ENCODE data around the gene ADPRS.

The ADPRS gene

DNA sequence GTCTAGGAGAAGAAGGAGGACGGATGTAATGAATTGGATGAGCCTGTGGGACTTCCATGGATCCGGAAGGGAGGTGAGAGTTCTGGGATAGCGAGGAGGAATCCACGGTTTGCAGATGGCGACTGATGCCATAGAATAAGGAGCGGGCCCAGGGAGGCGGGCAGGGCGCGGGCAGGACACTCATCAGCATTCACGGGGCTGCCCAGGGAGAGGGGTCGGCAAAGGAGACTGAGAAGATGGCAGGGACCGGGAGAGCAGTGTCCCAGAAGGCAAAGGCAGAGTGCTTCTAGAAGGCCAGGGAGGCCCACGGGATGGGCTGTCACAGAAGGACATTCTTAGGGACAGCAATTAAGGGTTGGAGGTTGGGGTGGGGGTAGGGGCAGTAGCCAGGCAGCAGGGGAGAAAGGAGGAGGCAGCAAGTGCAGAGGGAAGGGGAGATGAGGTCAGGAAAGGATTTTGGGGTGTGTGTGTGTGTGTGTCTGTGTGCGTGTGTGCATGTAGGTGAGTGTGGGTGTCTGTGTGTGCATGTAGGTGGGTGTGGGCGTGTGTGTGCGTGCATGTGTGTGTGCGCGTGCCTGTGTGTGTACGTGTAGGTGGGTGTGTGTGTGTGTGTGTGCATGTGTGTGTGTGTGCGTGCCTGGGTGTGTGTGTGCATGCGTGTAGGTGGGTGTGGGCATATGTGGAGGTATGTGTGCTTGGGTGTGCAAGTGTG lies 37.5 kb downstream of the ADPRS start:
- no peak for TF ChIP-seq ZNF274 (IDR thresholded peaks at IDR 0.05; ENCODE audit: low read depth, low read length)
- no peak overlapping the region for H3K4me3 ChIP-seq (ENCODE audit: low read length)

DNA sequence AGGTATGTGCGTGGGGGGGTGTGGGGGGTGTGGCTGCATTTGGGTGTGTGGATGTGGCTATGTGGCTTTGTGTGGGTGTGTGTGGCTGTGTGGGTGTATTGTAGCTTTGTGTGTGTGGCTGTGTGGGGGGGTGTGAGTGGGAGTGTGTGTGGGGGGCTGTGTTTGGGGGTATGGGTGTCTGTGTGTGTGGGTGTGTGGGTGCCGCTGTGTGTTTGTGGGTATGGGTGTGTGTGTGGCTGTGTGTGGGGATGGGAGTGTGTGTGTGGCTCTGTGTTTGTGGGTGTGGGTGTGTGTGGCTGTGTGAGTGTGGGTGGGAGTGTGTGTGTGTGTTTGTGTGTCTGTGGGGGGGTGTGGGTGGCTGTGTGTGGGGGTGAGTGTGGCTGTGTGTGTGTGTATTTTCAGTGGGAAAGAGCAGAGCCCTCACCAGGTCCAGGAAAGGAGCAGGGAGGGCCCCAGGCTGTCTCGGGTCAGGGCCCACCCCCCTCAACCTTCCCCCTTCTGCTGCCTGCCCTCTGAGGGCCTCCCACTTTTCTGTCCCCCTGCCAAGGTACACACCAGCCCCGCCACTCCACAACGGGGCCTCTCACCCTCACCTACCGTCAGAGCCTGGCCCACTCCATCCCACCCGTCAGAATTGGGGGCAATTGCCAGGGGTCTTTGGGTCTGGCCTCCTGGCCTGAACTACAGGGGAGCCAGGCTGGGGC lies 38.3 kb downstream of the ADPRS start:
- no peak overlapping the region for H3K4me3 ChIP-seq (ENCODE audit: low read length)
- TF ChIP-seq ZNF274 (IDR thresholded peaks at IDR 0.05; ENCODE audit: low read depth, low read length): no peak

DNA sequence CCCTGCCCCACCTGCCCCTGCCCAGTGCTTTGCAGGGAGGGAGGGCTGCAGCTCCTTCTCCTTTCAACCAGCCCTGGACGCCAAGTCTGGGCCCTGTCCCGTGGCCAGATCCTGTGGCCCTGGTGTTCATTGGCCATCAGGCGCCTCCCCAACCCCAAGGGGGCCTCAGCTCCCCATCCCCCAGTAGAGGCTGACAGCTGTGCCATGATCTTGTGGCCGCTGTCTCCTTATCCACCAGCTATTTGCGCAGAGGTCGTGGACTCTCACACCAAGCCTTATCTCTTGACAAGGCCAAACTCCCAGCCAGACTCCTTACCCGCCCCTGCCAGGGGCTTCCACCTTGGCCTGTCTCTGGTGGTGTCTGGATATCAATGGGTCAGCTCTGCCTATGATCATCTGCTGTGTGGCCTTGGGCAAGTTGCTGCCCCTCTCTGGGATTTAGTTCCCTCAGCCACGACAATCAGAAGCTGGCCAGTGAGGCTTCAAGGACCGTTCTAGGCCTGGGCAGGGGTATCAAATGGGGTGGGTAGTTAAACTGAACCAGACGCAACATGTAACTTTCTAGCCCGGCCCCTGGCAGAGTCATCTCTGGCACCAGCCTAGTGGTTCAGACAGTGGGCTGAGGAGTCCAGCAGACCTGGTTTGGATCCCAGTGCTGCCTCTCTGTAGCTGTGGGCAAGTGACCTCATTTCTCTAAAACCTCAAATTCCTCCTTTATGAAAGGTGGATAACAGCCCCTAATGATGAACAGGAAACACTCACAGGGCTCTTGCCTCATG lies 39.6 kb downstream of the ADPRS start:
- TF ChIP-seq ZNF274 (IDR thresholded peaks at IDR 0.05; ENCODE audit: low read depth, low read length): no peak
- H3K4me3 ChIP-seq (ENCODE audit: low read length): no peak overlapping the region

DNA sequence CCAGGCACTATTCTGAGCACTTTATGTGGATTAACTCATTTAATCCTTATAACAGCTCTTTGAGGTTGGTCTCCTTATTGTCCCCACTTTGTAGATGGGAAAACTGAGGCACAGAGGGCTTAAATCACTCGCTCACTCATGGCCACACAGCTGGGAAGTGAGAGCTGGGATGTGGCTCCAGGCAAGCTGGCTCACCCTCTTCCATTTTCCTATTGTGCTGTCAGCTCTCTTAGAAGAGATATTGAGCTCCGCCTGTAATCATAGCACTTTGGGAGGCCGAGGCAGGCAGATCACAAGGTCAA lies 40.2 kb downstream of the ADPRS start:
- no peak for TF ChIP-seq ZNF274 (IDR thresholded peaks at IDR 0.05; ENCODE audit: low read depth, low read length)
- no peak overlapping the region for H3K4me3 ChIP-seq (ENCODE audit: low read length)

DNA sequence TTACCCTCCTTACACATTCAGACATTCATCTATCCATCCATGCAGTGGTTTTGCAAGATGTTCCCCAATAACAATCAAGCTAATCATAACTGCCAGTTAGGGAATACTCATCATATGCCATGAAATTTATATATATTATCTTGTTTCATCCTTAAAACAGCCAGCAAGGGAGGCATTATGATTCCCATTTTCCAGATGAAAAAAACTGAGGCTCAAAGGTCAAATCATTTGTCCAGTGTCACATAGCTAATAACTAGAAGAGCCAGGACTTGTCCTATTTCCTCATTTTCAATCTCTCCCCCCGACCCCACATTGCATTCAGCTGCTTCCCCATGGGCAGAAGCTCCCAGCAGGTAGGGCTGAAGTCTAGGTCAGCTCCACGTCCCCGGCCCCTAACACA lies 43.3 kb downstream of the ADPRS start:
- no peak overlapping the region for H3K4me3 ChIP-seq (ENCODE audit: low read length)
- no peak for TF ChIP-seq ZNF274 (IDR thresholded peaks at IDR 0.05; ENCODE audit: low read depth, low read length)

DNA sequence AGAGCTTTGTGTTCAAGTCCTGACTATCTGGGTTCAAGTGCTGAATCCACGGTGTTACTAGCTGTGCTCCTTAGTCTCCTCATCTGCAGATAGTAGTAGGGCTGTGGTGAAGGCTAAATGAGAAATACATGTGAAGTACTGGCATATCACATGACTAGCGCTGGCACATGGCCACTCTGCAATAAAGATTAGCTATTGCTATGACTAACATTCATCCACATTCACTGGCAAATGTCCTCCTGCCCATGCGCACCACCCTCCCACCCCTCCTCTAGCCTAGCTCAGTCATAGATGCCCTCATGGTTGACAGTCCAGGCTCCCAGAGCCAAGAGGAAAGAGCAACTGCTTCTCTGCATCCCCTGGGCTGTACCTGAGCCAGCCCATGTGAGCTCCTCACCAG lies 44.8 kb downstream of the ADPRS start:
- no peak for TF ChIP-seq ZNF274 (IDR thresholded peaks at IDR 0.05; ENCODE audit: low read depth, low read length)
- no peak overlapping the region for H3K4me3 ChIP-seq (ENCODE audit: low read length)

DNA sequence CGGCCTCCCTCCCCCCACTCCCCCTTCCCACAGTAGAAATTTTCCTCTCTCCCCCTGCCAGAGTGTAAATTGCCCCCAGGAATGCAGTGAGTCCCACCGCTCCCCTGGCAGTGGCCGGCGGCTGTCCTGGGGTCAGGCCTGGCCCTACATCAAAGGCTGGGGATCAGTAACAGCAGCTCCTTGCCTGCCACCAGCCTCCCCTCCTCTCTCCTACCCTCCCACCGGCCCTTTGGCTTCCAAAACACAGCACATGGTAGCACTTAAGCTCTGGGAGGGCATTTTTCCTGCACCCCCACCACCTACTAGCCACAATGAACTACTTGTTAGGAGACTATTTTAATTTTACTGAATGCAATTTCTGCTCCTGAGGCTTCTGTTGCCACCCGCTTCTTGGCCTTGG lies 45.3 kb downstream of the ADPRS start:
- TF ChIP-seq ZNF274 (IDR thresholded peaks at IDR 0.05; ENCODE audit: low read depth, low read length): no peak
- H3K4me3 ChIP-seq (ENCODE audit: low read length): no peak overlapping the region

DNA sequence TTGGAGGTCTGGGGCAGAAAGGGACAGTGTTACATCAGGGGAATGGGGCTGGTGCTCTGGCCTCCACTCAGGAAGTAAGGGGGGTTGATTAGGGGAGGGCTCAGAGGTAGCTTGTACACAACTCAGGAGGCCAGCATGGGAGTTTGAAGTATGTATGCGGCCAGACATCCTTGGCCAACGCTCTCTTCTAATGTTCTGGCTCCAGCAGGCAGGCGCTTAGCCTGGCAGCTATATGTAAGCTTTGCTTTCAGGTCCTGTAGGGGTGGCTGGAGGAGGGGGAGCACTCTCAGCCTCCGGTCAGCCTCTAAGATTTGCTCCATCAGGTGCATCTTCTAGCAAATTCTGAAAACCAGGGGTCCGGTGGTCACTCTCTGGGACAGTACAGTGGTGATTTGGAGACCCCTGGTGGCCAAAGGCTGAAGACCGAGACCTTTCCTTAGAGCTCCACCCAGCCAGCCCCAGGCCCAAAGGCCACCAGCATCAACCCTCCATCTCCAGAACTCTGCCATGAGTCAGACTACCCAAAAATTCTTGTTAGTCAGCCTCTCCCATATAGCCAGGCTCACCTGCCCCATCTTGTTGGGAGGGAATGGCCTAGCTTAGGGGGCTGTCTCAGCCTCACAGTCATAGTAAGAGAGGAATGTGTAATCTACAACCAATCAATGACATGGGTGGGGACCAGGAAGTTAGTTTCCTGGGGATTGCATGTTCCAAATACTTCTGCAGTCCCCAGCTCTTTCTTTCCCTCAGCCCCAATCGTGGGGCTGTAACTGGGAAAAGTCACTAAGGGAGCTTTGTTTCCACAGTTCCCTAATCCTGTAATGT lies 46.0 kb downstream of the ADPRS start:
- TF ChIP-seq ZNF274 (IDR thresholded peaks at IDR 0.05; ENCODE audit: low read depth, low read length): no peak
- H3K4me3 ChIP-seq (ENCODE audit: low read length): no peak overlapping the region

DNA sequence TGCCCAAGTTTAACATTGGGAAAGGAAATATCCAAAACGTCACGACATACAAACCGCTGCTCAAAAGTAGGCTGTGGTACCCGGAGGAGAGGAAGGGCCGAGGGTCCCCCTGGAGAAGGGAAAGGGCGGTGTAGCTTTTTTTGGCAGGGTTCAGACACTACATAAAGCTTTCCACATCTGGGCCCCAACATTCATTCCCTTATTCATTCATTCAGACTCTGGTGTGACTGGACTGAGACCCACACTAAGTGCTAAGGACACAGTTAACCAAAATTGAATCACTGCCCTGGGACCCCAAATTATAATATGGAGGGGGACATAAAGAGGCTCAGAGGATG lies 46.6 kb downstream of the ADPRS start:
- no peak for TF ChIP-seq ZNF274 (IDR thresholded peaks at IDR 0.05; ENCODE audit: low read depth, low read length)
- no peak overlapping the region for H3K4me3 ChIP-seq (ENCODE audit: low read length)

DNA sequence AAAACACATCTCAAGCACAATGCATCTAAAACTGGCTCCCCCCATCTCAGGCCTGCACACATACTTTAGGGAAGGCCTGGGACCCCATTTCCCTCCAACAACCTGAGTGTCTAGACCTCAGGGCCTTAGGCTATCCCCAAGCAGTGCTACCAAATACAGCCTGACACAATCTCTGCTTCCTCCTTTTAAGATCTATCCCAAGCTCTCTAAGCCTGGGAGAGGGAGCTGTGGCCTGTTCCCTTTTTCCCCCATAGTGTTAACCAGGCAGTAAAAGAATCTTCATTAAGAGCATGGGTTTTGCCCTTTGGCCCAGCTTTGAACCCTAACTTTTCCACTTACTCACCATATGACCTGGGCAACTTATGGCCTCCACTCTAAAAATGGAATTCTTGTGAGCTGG lies 47.1 kb downstream of the ADPRS start:
- no peak overlapping the region for H3K4me3 ChIP-seq (ENCODE audit: low read length)
- no peak for TF ChIP-seq ZNF274 (IDR thresholded peaks at IDR 0.05; ENCODE audit: low read depth, low read length)

DNA sequence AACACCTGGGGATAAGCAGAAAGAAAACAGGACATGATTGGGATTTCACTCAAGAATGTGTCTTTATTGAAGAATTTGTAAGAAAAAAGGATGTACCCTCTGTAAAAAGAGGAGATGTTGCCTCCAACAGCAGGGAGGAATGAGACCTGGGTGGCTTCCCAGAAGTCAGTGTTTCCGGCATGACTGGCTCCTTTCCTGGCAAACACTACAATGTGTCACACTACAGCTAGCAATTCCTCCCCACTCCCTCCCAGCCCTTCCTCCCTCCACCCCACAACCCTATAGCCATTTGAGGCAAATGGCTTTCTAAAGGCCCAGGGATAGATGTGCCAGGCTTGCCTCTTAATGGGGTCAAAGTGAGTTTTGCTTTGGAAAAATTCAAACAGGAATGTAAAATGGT lies 47.8 kb downstream of the ADPRS start:
- no peak overlapping the region for H3K4me3 ChIP-seq (ENCODE audit: low read length)
- TF ChIP-seq ZNF274 (IDR thresholded peaks at IDR 0.05; ENCODE audit: low read depth, low read length): no peak

DNA sequence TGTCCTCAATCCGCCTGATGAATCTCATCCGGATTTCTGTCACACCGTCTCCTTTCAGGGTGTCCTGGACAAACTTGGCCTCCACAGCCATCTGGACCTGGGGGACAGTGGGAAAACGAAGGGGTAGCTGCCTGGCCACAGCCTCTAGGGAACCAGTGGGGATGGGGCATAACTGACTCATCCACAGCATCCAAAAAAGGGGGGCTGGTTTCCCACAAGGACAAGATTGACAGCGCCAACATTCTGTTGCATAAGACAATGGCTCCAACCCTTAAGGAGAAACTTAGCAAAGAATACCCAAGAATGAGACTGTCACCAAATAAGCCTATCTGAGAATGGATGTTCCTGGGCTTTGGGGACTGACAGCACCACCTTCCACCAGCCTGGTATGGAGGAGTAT lies 48.5 kb downstream of the ADPRS start:
- no peak for TF ChIP-seq ZNF274 (IDR thresholded peaks at IDR 0.05; ENCODE audit: low read depth, low read length)
- no peak overlapping the region for H3K4me3 ChIP-seq (ENCODE audit: low read length)

DNA sequence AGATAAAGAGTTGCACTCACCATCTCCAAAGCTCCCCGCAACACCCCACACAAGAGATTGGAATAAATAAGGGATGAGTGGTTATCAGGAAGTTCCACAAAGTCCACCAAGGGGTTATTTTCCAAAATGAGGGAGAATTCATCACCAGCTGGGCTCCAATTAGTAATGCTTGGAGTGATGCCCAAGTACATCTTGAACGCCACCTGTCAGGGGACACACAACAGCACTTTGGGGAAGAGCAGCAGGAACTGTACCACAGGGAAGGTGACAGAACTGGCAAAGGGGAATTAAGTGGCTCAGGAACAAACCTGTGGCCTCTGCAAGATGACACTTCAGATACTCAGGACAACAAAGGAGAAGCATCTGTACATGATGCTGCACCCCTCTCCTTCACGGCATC lies 49.1 kb downstream of the ADPRS start:
- TF ChIP-seq ZNF274 (IDR thresholded peaks at IDR 0.05; ENCODE audit: low read depth, low read length): no peak
- no peak overlapping the region for H3K4me3 ChIP-seq (ENCODE audit: low read length)

DNA sequence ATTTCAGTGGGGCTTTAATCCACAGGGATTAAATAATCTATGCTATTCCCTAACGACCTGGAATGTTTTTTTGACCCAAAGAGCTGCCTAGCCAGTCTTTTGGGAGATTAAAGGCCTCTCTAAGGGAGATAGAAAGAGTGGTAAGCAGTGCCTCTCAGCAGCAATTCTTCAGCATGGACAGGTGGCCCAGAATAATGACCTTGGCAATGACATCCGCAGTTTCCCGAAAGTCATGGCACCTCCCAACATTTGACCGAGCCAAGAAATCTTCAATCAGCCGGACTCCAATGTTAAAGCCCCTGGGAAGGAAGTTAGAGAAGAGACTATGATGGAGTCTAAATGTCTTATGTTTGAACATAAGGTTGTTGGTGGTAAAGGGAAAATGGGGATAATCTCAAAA lies 50.8 kb downstream of the ADPRS start:
- no peak overlapping the region for H3K4me3 ChIP-seq (ENCODE audit: low read length)
- no peak for TF ChIP-seq ZNF274 (IDR thresholded peaks at IDR 0.05; ENCODE audit: low read depth, low read length)
